Stimulated activated CD8-positive, alpha-beta memory T cell treated with anti-CD3 and anti-CD28 coated beads, Interleukin-4, amount 100 ng/mL, for 24 hours (primary cell): Measurements from ENCODE around the gene ITPR2.
"Not testable (repeated sequence)": the region's sequence is repeated elsewhere in the genome, so short reads cannot be mapped to it uniquely, and the experiment has no call there.

Source experiments
- DNase-seq: peaks from one replicate; pipeline ENCODE4 v3.0.0-alpha.2; 2020; ENCODE audit warnings: low read depth

The ITPR2 gene

GRCh38 chr12:26338586-26339572 is 494.1 kb downstream of the ITPR2 start:
- DNase-seq, result no peak

GRCh38 chr12:26335651-26336050 is 497.3 kb downstream of the ITPR2 start:
- DNase-seq, result no peak

- no peak for DNase-seq
Observed at GRCh38 chr12:26334621-26335124, 498.3 kb downstream of the ITPR2 start.

GRCh38 chr12:26331960-26332359 is 501.0 kb downstream of the ITPR2 start:
- no peak for DNase-seq

- DNase-seq, result no peak
Observed at GRCh38 chr12:26331136-26331535, 501.9 kb downstream of the ITPR2 start.

- DNase-seq, result no peak
Observed at GRCh38 chr12:26327975-26328644, 504.9 kb downstream of the ITPR2 start.

- DNase-seq, result no peak
Observed at GRCh38 chr12:26323673-26324072, 509.3 kb downstream of the ITPR2 start.

GRCh38 chr12:26319511-26319910 is 513.5 kb downstream of the ITPR2 start:
- no peak for DNase-seq

GRCh38 chr12:26318661-26319068 is 514.3 kb downstream of the ITPR2 start:
- no peak for DNase-seq

GRCh38 chr12:26317942-26318575 is 514.9 kb downstream of the ITPR2 start:
- no peak for DNase-seq

- DNase-seq, result not testable (repeated sequence)
Observed at GRCh38 chr12:26314103-26314502, 518.9 kb downstream of the ITPR2 start.

- not testable (repeated sequence) for DNase-seq
Observed at GRCh38 chr12:26310489-26310888, 522.5 kb downstream of the ITPR2 start.

GRCh38 chr12:26309634-26310033 is 523.4 kb downstream of the ITPR2 start:
- no peak for DNase-seq

- no peak for DNase-seq
Observed at GRCh38 chr12:26304273-26304672, 528.7 kb downstream of the ITPR2 start.

GRCh38 chr12:26303418-26303817 is 529.6 kb downstream of the ITPR2 start:
- no peak for DNase-seq

GRCh38 chr12:26302776-26303175 is 530.2 kb downstream of the ITPR2 start:
- DNase-seq, result no peak

GRCh38 chr12:26299751-26300150 is 533.2 kb downstream of the ITPR2 start:
- no peak for DNase-seq

GRCh38 chr12:26298785-26299621 is 534.0 kb downstream of the ITPR2 start:
- no peak for DNase-seq

- no peak for DNase-seq
Observed at GRCh38 chr12:26297396-26298070, 535.5 kb downstream of the ITPR2 start.

- DNase-seq, result no peak
Observed at GRCh38 chr12:26295001-26295400, 538.0 kb downstream of the ITPR2 start.

- DNase-seq, result no peak
Observed at GRCh38 chr12:26293612-26294011, 539.4 kb downstream of the ITPR2 start.
